ENCODE measurements around the gene OSBPL2. TPM values are rescaled to one million over a fixed set of nuclear protein-coding genes. Genes with fewer than 3 reads are reported as not detected.
A peak's percentile ranks its signal among the peaks of the same experiment; 100 is the strongest.

Gene OSBPL2
- polyA plus RNA-seq, 6 donors from 2014 or later = 15.8 to 29.5 (median 17.7) TPM

DNA sequence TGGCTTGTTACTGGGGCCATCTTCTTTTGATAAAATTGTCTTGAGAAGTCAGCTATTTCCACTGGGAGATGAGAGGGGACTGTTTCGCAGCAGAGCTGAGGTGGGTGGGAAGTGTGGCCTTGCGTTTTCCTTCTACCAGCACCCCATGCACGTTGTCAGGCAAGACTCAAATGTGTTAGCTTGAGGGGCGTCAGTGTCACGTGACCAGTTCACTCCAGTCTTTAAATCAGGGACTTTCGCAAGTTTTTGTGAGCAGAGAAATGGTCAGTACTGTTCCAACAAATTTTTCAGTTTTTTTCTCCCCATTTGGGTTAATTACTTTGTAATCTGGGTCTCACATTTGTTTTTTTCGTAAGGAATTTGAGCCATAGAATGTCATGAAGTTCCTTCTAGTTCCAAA, 43.8 kb downstream of the OSBPL2 start:
- ATAC-seq (ENCODE audit: low read depth in 2 of 2) (no peak), DNase-seq (no peak)
- Mint-ChIP-seq H3K9me3 (no peaks in the 10 kb centered on the region), H3K27ac (no peak overlapping the region), H3K27me3 (no peaks in the 10 kb centered on the region), H3K4me3 (no peak overlapping the region), H3K4me1 (no peaks in the 10 kb centered on the region), H3K36me3 (peaks cover 5 to 16% of the 10 kb centered on the region in 2 donors)

DNA sequence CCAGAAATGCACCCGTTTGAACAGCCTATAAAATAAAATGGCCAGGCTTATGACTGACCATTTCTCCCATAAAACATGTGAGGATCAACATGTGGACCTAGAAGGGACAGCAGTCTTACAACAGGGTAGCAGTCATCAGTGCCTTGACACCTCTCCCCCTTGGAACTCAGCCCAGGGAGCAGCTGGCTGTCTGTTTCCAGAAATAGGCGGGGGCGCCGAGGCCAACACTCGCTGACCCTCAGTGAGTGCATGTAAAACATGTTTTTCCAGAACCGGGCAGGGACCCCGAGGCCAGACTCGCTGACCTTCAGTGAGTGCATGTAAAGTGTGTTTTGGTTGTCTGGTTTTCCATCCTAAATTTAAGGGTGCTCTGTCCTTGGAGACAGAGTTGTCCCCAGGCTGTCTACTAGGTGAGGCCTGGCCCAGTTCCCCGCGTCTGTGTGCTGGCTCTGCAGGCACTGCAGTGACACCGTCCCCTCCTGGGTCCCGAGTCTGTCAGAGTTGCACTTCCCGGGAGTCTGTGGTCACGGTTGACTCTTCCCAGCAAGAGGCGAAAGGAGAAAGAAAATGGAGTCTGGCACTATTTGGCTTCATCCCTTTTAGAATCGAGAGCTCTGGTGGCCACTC, 44.7 kb downstream of the OSBPL2 start:
- Mint-ChIP-seq H3K4me3 (no peak overlapping the region), H3K9me3 (no peaks in the 10 kb centered on the region), H3K27me3 (no peaks in the 10 kb centered on the region), H3K36me3 (peaks cover 5 to 16% of the 10 kb centered on the region in 2 donors), H3K4me1 (peaks cover 0 to 2% (median 0%) of the 10 kb centered on the region in 3 donors), H3K27ac (no peak overlapping the region)
- DNase-seq (no peak), ATAC-seq (ENCODE audit: low read depth in 2 of 2) (no peak)

DNA sequence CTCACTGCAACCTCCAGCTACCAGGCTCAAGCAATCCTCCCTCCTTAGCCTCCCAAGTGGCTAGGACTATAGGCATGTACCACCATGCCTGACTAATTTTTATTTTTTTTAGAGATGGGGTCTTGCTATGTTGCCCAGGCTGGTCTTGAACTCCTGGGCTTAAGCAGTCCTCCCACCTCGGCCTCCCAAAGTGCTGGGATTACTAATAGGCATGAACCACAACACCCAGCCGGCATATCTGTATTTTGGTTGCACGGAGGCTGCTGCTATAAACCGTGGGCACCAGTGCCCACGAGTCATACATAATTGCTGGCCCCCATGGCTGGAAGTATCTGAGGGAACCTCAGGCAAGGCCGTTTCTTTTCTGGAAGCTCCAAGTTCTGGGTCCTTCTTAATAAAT, 46.1 kb downstream of the OSBPL2 start:
- Mint-ChIP-seq H3K4me3 (no peak overlapping the region), H3K27me3 (no peaks in the 10 kb centered on the region), H3K9me3 (no peaks in the 10 kb centered on the region), H3K36me3 (peaks cover 5 to 12% of the 10 kb centered on the region in 2 donors), H3K27ac (no peak overlapping the region), H3K4me1 (peaks cover 0 to 2% (median 0%) of the 10 kb centered on the region in 3 donors)
- DNase-seq (no peak), ATAC-seq (ENCODE audit: low read depth in 2 of 2) (no peak)

GRCh38 chr20:62285151-62285550, 46.8 kb downstream of the OSBPL2 start:
- Mint-ChIP-seq H3K4me3 (no peak overlapping the region), H3K36me3 (peaks cover 5 to 7% of the 10 kb centered on the region in 2 donors), H3K27me3 (no peaks in the 10 kb centered on the region), H3K27ac (no peak overlapping the region), H3K4me1 (peaks cover 0 to 2% (median 0%) of the 10 kb centered on the region in 3 donors), H3K9me3 (no peaks in the 10 kb centered on the region)
- DNase-seq (no peak), ATAC-seq (ENCODE audit: low read depth in 2 of 2) (no peak)

DNA sequence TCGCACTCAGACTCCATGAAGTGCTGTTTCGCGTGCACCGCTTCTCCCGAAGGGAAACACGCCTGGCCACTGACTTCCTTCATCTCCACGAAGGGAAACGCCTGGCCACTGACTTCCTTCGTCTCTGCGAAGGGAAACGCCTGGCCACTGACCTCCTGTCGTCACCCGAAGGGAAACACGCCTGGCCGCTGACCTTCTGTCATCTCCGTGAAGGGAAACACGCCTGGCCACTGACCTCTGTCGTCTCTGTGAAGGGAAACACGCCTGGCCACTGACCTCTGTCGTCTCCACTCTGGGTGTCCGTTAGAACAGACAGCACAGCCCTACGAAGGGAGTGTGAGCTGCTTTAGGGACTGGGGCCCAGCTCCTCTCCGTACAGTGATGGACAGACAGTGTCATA, 47.4 kb downstream of the OSBPL2 start:
- Mint-ChIP-seq H3K4me3 (no peak overlapping the region), H3K36me3 (peaks cover 5% of the 10 kb centered on the region in 2 donors), H3K9me3 (no peaks in the 10 kb centered on the region), H3K27me3 (no peaks in the 10 kb centered on the region), H3K4me1 (peaks cover 0 to 2% (median 0%) of the 10 kb centered on the region in 3 donors), H3K27ac (no peak overlapping the region)
- ATAC-seq (ENCODE audit: low read depth in 2 of 2) (no peak), DNase-seq (no peak)

DNA sequence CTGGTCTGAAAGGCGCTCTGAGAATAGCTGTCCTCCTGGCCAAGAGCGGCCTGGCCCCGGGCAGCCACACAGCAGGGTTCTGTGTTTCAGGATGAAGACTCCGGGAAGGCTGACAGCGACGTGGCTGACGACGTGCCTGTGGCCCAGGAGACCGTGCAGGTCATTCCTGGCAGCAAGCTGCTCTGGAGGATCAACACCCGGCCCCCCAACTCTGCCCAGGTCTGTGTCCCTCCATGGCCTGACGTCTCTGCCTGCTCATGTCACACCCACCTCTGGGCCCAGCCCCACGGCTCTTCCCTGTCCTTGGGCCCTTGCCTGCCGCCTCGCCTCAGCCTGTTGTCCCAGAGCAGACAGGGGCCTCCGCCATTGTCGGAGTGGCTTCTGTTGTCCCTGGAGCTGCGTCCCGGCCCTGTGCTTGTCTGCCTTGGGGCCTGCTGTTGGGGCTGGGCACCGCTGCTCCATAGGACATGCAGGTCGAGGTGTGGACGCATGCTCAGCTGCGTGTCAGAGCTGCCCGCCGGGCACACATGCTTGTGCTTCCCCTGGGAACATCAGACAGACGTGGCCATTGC, 48.3 kb downstream of the OSBPL2 start:
- ATAC-seq (ENCODE audit: low read depth in 2 of 2) (no peak), DNase-seq (no peak)
- Mint-ChIP-seq H3K9me3 (no peaks in the 10 kb centered on the region), H3K36me3 (peaks cover 4 to 5% of the 10 kb centered on the region in 2 donors), H3K27me3 (no peaks in the 10 kb centered on the region), H3K4me3 (no peak overlapping the region), H3K4me1 (peaks cover 0 to 3% (median 2%) of the 10 kb centered on the region in 3 donors), H3K27ac (no peak overlapping the region)

DNA sequence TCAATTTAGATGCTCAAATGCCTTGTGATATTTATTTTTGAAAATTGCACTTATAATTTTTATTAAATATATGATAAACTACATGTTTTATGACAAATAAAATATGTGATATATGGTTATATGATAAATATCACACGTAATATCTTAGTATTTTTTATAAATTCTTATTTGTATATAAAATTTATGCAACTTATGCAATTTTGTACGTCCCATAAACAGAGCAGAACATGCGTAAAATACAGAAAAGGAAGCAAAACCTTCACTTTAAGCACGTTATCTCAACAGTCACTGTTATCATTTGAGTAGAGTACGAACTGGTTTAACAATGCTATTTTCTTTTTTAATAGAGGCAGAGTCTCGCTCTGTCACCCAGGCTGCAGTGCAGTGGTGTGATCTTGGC, 48.8 kb downstream of the OSBPL2 start:
- H3K9me3 Mint-ChIP-seq = no peaks in the 10 kb centered on the region
- H3K27me3 Mint-ChIP-seq = no peaks in the 10 kb centered on the region
- no peak for DNase-seq
- H3K27ac Mint-ChIP-seq = no peak overlapping the region
- H3K36me3 Mint-ChIP-seq = peaks cover 0 to under 1% of the 10 kb centered on the region in 2 donors
- ATAC-seq (ENCODE audit: low read depth in 2 of 2) = no peak
- H3K4me3 Mint-ChIP-seq = no peak overlapping the region
- H3K4me1 Mint-ChIP-seq = peaks cover 0 to 3% (median 3%) of the 10 kb centered on the region in 3 donors

DNA sequence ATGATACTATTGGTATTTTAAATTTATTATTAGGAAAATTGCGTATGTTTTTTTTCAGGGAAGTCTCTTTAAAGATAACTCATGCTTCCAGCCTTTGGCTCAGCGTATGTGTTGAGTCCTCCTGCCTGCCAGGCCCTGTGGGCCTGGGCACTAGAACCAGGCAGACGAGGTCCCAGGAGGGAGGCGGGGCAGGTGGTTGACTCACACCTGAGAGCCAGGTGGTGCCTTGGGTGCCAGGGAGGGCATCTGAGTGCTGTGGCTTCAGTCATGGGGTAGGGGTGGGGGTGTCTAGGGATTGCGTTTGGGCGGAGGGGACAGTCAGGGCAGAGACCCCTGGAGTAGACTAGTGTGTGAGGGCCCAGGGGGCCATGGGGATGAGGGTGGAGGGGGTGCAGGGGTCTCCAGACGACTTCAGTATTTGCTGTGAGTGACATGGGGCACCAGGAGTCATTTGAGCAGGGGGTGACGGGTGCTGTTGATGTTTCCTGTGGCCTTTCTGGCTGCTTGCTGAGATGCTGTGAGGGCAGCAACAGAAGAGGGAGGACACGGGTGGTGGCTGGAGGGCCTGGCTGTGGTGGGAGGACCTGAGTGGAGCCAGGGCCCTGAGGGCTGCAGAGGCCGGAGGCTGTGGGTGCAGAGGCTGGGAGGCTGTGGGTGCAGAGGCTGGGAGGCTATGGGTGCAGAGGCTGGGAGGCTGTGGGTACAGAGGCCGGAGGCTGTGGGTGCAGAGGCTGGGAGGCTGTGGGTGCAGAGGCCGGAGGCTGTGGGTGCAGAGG, 49.6 kb downstream of the OSBPL2 start:
- peaks cover 0 to 4% of the 10 kb centered on the region in 2 donors for H3K36me3 Mint-ChIP-seq
- peaks cover 0 to 7% (median 6%) of the 10 kb centered on the region in 3 donors for H3K4me1 Mint-ChIP-seq
- H3K4me3 Mint-ChIP-seq = no peak overlapping the region
- no peak for DNase-seq
- H3K9me3 Mint-ChIP-seq = no peaks in the 10 kb centered on the region
- peak overlapping the region in 2 of 6 donors; percentile 28 to 79 for H3K27ac Mint-ChIP-seq
- H3K27me3 Mint-ChIP-seq = no peaks in the 10 kb centered on the region
- ATAC-seq (ENCODE audit: low read depth in 2 of 2) = no peak

DNA sequence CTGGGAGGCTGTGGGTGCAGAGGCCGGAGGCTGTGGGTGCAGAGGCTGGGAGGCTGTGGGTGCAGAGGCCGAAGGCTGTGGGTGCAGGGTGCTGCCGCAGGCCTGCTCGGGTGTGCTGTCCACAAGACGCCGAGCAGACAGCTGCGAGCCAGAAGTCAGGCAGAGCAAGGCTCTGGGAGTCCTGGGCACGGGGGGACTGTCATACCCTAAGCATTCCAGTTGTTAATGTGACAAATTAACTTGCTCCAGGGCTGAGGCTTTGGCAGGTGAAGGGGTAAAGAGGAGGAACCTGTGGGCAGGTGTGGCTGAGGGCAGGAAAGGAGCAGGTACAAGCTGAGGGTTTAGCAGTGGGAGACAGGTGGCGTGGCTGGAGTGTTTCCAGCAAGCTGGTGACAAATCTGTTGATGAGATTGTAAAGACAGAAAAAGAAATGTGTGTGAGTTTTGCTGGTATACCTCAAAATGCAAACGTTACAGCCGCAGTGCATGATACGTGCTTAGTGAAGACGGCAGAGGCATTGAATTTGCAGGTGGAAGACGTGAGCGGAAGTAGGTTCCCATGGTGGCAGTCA, 50.3 kb downstream of the OSBPL2 start:
- Mint-ChIP-seq H3K4me3 (no peak overlapping the region), H3K4me1 (peaks cover 0 to 12% (median 6%) of the 10 kb centered on the region in 3 donors), H3K27me3 (no peaks in the 10 kb centered on the region), H3K27ac (peak overlapping the region in 1 of 6 donors; percentile 9), H3K36me3 (peaks cover 0 to 4% of the 10 kb centered on the region in 2 donors), H3K9me3 (no peaks in the 10 kb centered on the region)
- no peak for DNase-seq
- ATAC-seq (ENCODE audit: low read depth in 2 of 2) = no peak

DNA sequence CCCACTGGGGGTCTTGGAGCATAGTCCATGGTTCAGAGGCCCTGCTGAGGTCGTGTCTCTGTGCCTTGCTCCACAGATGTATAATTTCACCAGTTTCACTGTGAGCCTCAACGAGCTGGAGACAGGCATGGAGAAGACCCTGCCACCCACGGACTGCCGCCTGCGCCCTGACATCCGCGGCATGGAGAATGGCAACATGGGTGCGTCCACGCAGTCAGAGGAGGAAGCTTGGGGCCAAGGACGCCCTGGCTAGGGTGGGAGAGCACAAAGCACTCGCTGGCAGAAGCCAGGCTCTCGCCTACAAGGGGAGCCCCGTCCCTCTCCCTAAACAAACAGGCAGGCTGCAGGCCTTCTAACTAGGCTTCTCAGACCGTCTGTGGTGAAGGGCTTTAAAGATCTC, 50.8 kb downstream of the OSBPL2 start:
- H3K36me3 Mint-ChIP-seq = peaks cover 0 to 4% of the 10 kb centered on the region in 2 donors
- no peak overlapping the region for H3K27ac Mint-ChIP-seq
- no peaks in the 10 kb centered on the region for H3K9me3 Mint-ChIP-seq
- DNase-seq (no peak), ATAC-seq (ENCODE audit: low read depth in 2 of 2) (no peak)
- no peaks in the 10 kb centered on the region for H3K27me3 Mint-ChIP-seq
- no peak overlapping the region for H3K4me3 Mint-ChIP-seq
- peaks cover 0 to 14% (median 6%) of the 10 kb centered on the region in 3 donors for H3K4me1 Mint-ChIP-seq

- Mint-ChIP-seq H3K27ac (no peak overlapping the region), H3K27me3 (no peaks in the 10 kb centered on the region), H3K36me3 (peaks cover 0 to 4% of the 10 kb centered on the region in 2 donors), H3K4me1 (peaks cover 0 to 19% (median 6%) of the 10 kb centered on the region in 3 donors), H3K9me3 (no peaks in the 10 kb centered on the region), H3K4me3 (no peak overlapping the region)
- DNase-seq = no peak
- ATAC-seq (ENCODE audit: low read depth in 2 of 2) = no peak
Observed at GRCh38 chr20:62289898-62290297, 51.6 kb downstream of the OSBPL2 start.

GRCh38 chr20:62291251-62292066, 53.1 kb downstream of the OSBPL2 start:
- peaks cover 0 to 4% of the 10 kb centered on the region in 2 donors for H3K36me3 Mint-ChIP-seq
- H3K27me3 Mint-ChIP-seq = no peaks in the 10 kb centered on the region
- H3K9me3 Mint-ChIP-seq = no peaks in the 10 kb centered on the region
- DNase-seq (no peak), ATAC-seq (ENCODE audit: low read depth in 2 of 2) (no peak)
- peak overlapping the region in 1 of 8 donors; percentile 53 for H3K4me3 Mint-ChIP-seq
- H3K27ac Mint-ChIP-seq = peak overlapping the region in 4 of 6 donors; percentile 75 to 97 (median 84)
- peaks cover 0 to 20% (median 6%) of the 10 kb centered on the region in 3 donors for H3K4me1 Mint-ChIP-seq

GRCh38 chr20:62292108-62292507, 53.8 kb downstream of the OSBPL2 start:
- DNase-seq = no peak

More at GRCh38 chr20:62292108-62292507, 53.8 kb downstream of the OSBPL2 start:
- H3K27ac Mint-ChIP-seq = peak overlapping the region in 4 of 6 donors; percentile 39 to 75 (median 72)
- no peaks in the 10 kb centered on the region for H3K27me3 Mint-ChIP-seq
- no peaks in the 10 kb centered on the region for H3K9me3 Mint-ChIP-seq
- peak; percentile 70 to 74 for ATAC-seq (ENCODE audit: low read depth in 2 of 2)
- peak overlapping the region in 4 of 8 donors; percentile 24 to 66 (median 35) for H3K4me3 Mint-ChIP-seq
- peaks cover 0 to 20% (median 6%) of the 10 kb centered on the region in 3 donors for H3K4me1 Mint-ChIP-seq
- peaks cover 0 to 4% of the 10 kb centered on the region in 2 donors for H3K36me3 Mint-ChIP-seq

Measured in naive B cell (primary cell).